Caco-2 (cell line): ENCODE results near the gene GNPDA2. TPM values are rescaled to one million over a fixed set of nuclear protein-coding genes. Genes with fewer than 3 reads are reported as not detected.

ENCODE experiments used
- BruUV-seq: library from RNA; stranded (reverse); fragments of 400-500 nt; replicated peaks from 2 replicates; lab custom pipeline; 2021; lab: Mats Ljungman, UMichigan
- CTCF ChIA-PET: fragments of 300-600 bp; sonication (Branson Sonifier 250); formaldehyde crosslinking; loops from one replicate; lab custom pipeline; 2022; ENCODE audit warnings: antibody characterized with exemption; lab: Charles Lee
- POLR2A ChIA-PET: fragments of 300-600 bp; sonication (Branson Sonifier 250); formaldehyde crosslinking; loops from one replicate; lab custom pipeline; 2022; ENCODE audit warnings: antibody characterized with exemption; lab: Charles Lee
- DNase-seq, 2 experiments: peaks; one replicate each; pipeline versions ENCODE4 v3.0.0 to v3.0.0-alpha.2; 2020 to 2022
- H3K27me3 ChIP-seq: replicated peaks from 2 replicates; pipeline ENCODE4 v1.6.0; 2011; ENCODE audit warnings: low read length; ENCODE audit not compliant: control insufficient read depth, insufficient read depth
- H3K36me3 ChIP-seq: 2 replicates; pipeline ENCODE4 v1.5.1; 2011; ENCODE audit warnings: low read length; ENCODE audit not compliant: control insufficient read depth, insufficient read depth
- H3K4me1 ChIP-seq: fragments of 250-450 bp; sonication (Bioruptor Pico); 2 replicates; pipeline ENCODE4 v1.5.1; 2020; ENCODE audit warnings: mild to moderate bottlenecking
- H3K4me3 ChIP-seq: 2 replicates; pipeline ENCODE4 v1.5.1; 2011; ENCODE audit warnings: low read depth, mild to moderate bottlenecking, control low read depth, low read length
- H3K9me3 ChIP-seq: fragments of 250-450 bp; sonication (Bioruptor Pico); 2 replicates; pipeline ENCODE4 v1.5.1; 2020; ENCODE audit warnings: mild to moderate bottlenecking, moderate library complexity
- H3K27ac Mint-ChIP-seq: one replicate; pipeline ENCODE4 v1.8.0; 2022; ENCODE audit warnings: mixed read lengths; ENCODE audit not compliant: unreplicated experiment
- H3K27me3 Mint-ChIP-seq: one replicate; pipeline ENCODE4 v1.8.0; 2022; ENCODE audit warnings: mixed read lengths; ENCODE audit not compliant: insufficient read depth, unreplicated experiment
- H3K36me3 Mint-ChIP-seq: one replicate; pipeline ENCODE4 v1.8.0; 2022; ENCODE audit warnings: mild to moderate bottlenecking, mixed read lengths; ENCODE audit not compliant: insufficient read depth, unreplicated experiment
- H3K4me1 Mint-ChIP-seq: one replicate; pipeline ENCODE4 v1.8.0; 2022; ENCODE audit warnings: low read depth, mixed read lengths; ENCODE audit not compliant: unreplicated experiment
- H3K4me3 Mint-ChIP-seq: one replicate; pipeline ENCODE4 v1.8.0; 2022; ENCODE audit warnings: mild to moderate bottlenecking, moderate library complexity, mixed read lengths; ENCODE audit not compliant: unreplicated experiment
- H3K9me3 Mint-ChIP-seq: one replicate; pipeline ENCODE4 v1.8.0; 2022; ENCODE audit warnings: mixed read lengths; ENCODE audit not compliant: unreplicated experiment
- intact Hi-C: fragments of 100-400 bp; cut with micrococcal nuclease; formaldehyde crosslinking; loops from one replicate; pipeline ENCODE4 v1.10.0; 2022; ENCODE audit not compliant: unreplicated experiment
- total RNA-seq: library from RNA; stranded (reverse); gene quantifications from 2 replicates; pipeline ENCODE4 v1.2.3, GENCODE V29; 2022
- TF ChIP-seq, protein P1 (sequence below), 2 experiments: fragments of 200-600 bp in 1 of 2; IDR thresholded peaks; 1 replicate in 1 of 2; 2 replicates in 1 of 2; pipeline versions ENCODE4 v1.5.1 to v1.8.0; 2011 to 2022; ENCODE audit warnings: antibody characterized with exemption in 1 of 2, control low read depth in 1 of 2, inconsistent platforms in 1 of 2, low read depth in 1 of 2, low read length in 1 of 2, mild to moderate bottlenecking in 1 of 2, moderate library complexity in 1 of 2; ENCODE audit not compliant: insufficient read depth in 1 of 2, severe bottlenecking in 1 of 2, unreplicated experiment in 1 of 2

Gene GNPDA2
- total RNA-seq, 1 experiment from 2014 or later: 4.8 TPM

DNA sequence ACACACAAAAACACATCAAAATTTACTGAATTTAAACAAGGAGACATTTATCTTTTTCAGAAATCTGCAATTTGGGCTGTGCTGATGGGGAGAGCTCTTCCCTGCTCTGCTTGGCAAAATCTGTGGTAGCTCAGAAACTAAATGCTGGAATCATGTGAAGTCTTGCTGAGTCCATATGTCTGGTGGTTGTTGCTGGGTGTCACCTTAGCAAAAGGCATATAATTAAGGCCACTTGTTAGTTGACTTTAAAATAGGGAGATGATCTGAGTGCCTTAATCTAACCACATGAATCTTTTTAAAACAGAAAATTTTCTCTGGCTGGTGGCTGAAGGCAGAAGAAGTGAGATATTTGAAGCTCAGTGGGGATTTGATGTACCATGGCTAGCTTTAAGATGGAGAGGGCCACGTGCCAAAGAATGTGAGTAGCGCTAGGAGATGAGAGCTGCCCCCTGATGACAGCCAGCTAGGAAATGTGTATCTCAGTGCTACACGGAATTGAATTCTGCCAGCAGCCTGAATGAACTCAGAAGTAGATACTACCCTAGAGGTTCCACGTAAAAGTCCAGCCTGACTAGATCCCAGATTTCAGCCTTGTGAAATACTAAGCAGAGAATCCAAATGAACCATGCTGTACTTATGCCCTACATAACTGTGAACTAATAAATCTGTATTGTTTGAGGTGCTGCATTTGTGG lies 55.7 kb downstream of the GNPDA2 start:
- BruUV-seq: no TSS peak
- ChIA-PET POLR2A (no interaction called here), CTCF (no interaction called here)
- Mint-ChIP-seq H3K36me3 (no peaks in the 10 kb centered on the region), H3K4me3 (no peak overlapping the region), H3K27me3 (peaks cover 18% of the 10 kb centered on the region), H3K4me1 (no peaks in the 10 kb centered on the region), H3K9me3 (no peaks in the 10 kb centered on the region), H3K27ac (no peak overlapping the region)
- H3K27me3 ChIP-seq: no peaks in the 10 kb centered on the region
- no peaks in the 10 kb centered on the region for H3K36me3 ChIP-seq
- TF ChIP-seq, protein P1, sequence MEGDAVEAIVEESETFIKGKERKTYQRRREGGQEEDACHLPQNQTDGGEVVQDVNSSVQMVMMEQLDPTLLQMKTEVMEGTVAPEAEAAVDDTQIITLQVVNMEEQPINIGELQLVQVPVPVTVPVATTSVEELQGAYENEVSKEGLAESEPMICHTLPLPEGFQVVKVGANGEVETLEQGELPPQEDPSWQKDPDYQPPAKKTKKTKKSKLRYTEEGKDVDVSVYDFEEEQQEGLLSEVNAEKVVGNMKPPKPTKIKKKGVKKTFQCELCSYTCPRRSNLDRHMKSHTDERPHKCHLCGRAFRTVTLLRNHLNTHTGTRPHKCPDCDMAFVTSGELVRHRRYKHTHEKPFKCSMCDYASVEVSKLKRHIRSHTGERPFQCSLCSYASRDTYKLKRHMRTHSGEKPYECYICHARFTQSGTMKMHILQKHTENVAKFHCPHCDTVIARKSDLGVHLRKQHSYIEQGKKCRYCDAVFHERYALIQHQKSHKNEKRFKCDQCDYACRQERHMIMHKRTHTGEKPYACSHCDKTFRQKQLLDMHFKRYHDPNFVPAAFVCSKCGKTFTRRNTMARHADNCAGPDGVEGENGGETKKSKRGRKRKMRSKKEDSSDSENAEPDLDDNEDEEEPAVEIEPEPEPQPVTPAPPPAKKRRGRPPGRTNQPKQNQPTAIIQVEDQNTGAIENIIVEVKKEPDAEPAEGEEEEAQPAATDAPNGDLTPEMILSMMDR (IDR thresholded peaks at IDR 0.05; ENCODE audit: insufficient read depth in 1 of 2, low read depth in 1 of 2, low read length in 1 of 2, severe bottlenecking in 1 of 2, unreplicated experiment in 1 of 2): no peak
- intact Hi-C loops: no loop called here
- no peak for DNase-seq
- no peaks in the 10 kb centered on the region for H3K9me3 ChIP-seq
- H3K4me1 ChIP-seq: no peaks in the 10 kb centered on the region
- no peak overlapping the region for H3K4me3 ChIP-seq

DNA sequence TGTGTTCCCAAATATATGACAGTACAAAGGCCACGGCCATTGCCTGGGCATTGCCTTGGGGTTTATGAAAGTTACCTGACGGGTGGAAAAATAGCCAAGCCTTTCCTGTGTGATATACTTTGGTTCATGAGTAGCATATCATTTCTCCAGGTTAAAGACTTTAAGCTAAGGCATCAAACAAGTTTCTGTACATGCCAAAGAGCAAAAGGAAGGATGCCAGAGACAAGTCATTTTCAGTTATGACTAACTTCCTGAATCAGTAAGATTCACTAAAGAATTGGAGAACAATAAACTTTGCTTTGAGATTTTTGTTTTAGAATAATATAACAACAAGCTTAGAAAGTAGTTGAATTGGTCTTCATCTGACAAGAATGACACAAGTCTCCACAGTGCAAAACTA lies 57.8 kb downstream of the GNPDA2 start:
- Histone ChIP-seq H3K27me3 (no peaks in the 10 kb centered on the region), H3K36me3 (no peaks in the 10 kb centered on the region), H3K4me3 (no peak overlapping the region), H3K9me3 (no peaks in the 10 kb centered on the region), H3K4me1 (no peaks in the 10 kb centered on the region)
- no peaks in the 10 kb centered on the region for H3K9me3 Mint-ChIP-seq
- no TSS peak for BruUV-seq
- ChIA-PET POLR2A (no interaction called here), CTCF (no interaction called here)
- H3K27me3 Mint-ChIP-seq: peaks cover 18% of the 10 kb centered on the region
- no peak overlapping the region for H3K27ac Mint-ChIP-seq
- TF ChIP-seq, protein P1 (IDR thresholded peaks at IDR 0.05; ENCODE audit: insufficient read depth in 1 of 2, low read depth in 1 of 2, low read length in 1 of 2, severe bottlenecking in 1 of 2, unreplicated experiment in 1 of 2): no peak
- H3K36me3 Mint-ChIP-seq: no peaks in the 10 kb centered on the region
- DNase-seq: no peak
- intact Hi-C loops: no loop called here
- H3K4me1 Mint-ChIP-seq: no peaks in the 10 kb centered on the region
- no peak overlapping the region for H3K4me3 Mint-ChIP-seq

DNA sequence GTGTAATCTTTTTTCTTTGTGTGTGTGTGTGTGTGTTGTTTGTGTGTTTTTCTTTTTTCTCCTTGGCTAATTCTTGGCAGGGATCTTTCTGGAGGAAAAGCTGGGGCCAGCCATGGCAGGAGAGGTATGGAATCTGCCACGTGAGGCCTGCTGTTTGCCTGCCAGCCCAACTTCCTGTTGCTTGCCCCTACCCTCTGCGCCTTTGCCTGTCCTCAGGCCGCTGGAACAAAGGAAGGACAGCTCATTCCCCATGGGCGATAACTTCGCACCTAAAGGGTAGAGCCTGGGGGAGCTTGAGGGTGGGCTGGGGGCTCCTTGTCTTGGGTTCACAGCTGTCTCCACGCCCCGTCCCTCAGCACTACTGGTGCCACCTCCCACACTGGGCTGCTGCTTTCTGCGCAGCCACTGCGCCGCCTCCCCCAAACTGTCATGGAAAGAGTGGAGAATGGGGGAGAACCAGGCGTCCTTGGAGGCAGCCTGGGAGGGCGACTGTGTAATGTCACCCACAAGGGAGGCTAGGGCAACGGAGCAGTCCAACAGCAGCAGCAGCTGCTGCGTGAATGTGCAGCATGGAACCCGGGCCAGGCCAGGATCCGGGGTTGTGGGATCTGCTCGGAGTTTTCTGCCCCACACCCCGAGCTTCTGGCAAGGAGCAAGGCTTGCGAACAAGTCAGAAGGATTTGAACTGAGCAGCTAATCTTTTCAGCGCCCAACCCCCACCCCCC lies 62.7 kb downstream of the GNPDA2 start:
- no peaks in the 10 kb centered on the region for H3K36me3 ChIP-seq
- intact Hi-C loops: no loop called here
- Mint-ChIP-seq H3K9me3 (no peaks in the 10 kb centered on the region), H3K27me3 (peaks cover 4% of the 10 kb centered on the region), H3K4me3 (no peak overlapping the region), H3K4me1 (no peaks in the 10 kb centered on the region), H3K36me3 (no peaks in the 10 kb centered on the region), H3K27ac (no peak overlapping the region)
- BruUV-seq: no TSS peak
- no peaks in the 10 kb centered on the region for H3K27me3 ChIP-seq
- H3K4me3 ChIP-seq: no peak overlapping the region
- no peaks in the 10 kb centered on the region for H3K4me1 ChIP-seq
- H3K9me3 ChIP-seq: no peaks in the 10 kb centered on the region
- no peak for DNase-seq
- ChIA-PET CTCF (no interaction called here), POLR2A (no interaction called here)
- TF ChIP-seq, protein P1 (IDR thresholded peaks at IDR 0.05; ENCODE audit: insufficient read depth in 1 of 2, low read depth in 1 of 2, low read length in 1 of 2, severe bottlenecking in 1 of 2, unreplicated experiment in 1 of 2): no peak
